GM12891 (cell line): ENCODE measurements around the gene NAXD.
"Not testable (repeated sequence)": the region's sequence is repeated elsewhere in the genome, so short reads cannot be mapped to it uniquely, and the experiment has no call there.

Source experiments
- DNase-seq: peaks from one replicate; pipeline ENCODE4 v3.0.0; 2011; ENCODE audit warnings: low spot score; ENCODE audit not compliant: insufficient read length
- FAIRE-seq: peaks from 2 replicates; lab custom pipeline; 2011; peaks lifted over from hg19 to GRCh38; lab: Jason Lieb, UNC
- PAX5 ChIP-seq: IDR thresholded peaks from 2 replicates; pipeline ENCODE4 v1.6.1; 2011; ENCODE audit warnings: low read length, moderate library complexity, mild to moderate bottlenecking; ENCODE audit not compliant: insufficient read depth, severe bottlenecking
- POLR2A ChIP-seq: IDR thresholded peaks from 2 replicates; pipeline ENCODE4 v1.6.1; 2011; ENCODE audit warnings: low read depth, low read length, control low read depth
- POLR2AphosphoS5 ChIP-seq: IDR thresholded peaks from 2 replicates; pipeline ENCODE4 v1.6.1; 2011; ENCODE audit warnings: low read depth, low read length, control low read depth
- POU2F2 ChIP-seq: IDR thresholded peaks from 2 replicates; pipeline ENCODE4 v1.6.1; 2011; ENCODE audit warnings: low read depth, mild to moderate bottlenecking, control low read depth, low read length, moderate library complexity
- SPI1 ChIP-seq: IDR thresholded peaks from 2 replicates; pipeline ENCODE4 v1.6.1; 2011; ENCODE audit warnings: low read depth, low read length, control low read depth
- TAF1 ChIP-seq: IDR thresholded peaks from 2 replicates; pipeline ENCODE4 v1.6.1; 2011; ENCODE audit warnings: low read depth, low read length, control low read depth

The NAXD gene

GRCh38 chr13:110593430-110594130 lies 21.8 kb upstream of the NAXD start:
- TF ChIP-seq PAX5 (no peak), SPI1 (no peak), POLR2AphosphoS5 (no peak), POU2F2 (no peak), TAF1 (no peak), POLR2A (no peak)
- FAIRE-seq (peak; percentile 83), DNase-seq (no peak)

DNA sequence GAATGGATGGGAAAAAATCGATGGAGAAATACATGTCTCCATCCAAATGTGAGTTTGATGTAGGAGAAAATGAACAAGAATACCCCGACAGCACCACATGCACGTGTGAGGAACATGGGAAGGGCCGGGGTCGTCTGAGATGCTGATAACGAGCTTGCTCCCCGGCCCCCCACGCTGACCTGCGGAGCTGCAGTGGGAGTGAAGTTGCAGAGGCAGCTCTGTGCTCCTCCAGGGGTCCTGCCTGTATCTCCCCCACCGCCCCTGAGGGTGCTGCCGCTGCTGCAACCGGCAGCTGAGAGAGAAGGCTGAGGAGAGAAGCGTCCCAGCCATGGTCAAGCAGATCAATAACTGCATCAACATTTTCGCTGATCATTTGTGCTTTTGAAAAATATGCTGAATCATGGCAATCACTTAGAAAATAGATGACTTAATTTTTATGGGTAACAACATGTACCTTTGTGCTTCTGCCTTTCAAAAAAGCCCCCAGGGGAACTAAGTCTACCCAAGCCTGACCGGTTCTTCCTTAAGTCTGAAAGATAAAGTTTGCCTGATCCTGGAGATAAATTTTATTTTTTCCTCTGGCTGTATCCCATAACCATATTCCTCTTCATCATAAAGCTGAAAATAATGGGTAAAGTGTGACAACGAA lies 18.2 kb upstream of the NAXD start:
- TF ChIP-seq POU2F2 (no peak), POLR2A (no peak), PAX5 (no peak), SPI1 (no peak), POLR2AphosphoS5 (no peak)
- DNase-seq: no peak
- no peak for FAIRE-seq

- DNase-seq: no peak
- no peak for FAIRE-seq
- no peak for TF ChIP-seq SPI1
- no peak for TF ChIP-seq POU2F2
These were observed 15.0 kb upstream of the NAXD start for GRCh38 chr13:110600261-110600819.

- FAIRE-seq (no peak), DNase-seq (no peak)
- TF ChIP-seq POLR2A: no peak
- no peak for TF ChIP-seq POU2F2
These were observed 14.4 kb upstream of the NAXD start for GRCh38 chr13:110600980-110601379.

GRCh38 chr13:110605132-110605531 lies 10.2 kb upstream of the NAXD start:
- no peak for TF ChIP-seq POLR2AphosphoS5
- no peak for TF ChIP-seq POU2F2
- TF ChIP-seq SPI1: no peak
- no peak for TF ChIP-seq PAX5
- no peak for TF ChIP-seq POLR2A
- no peak for TF ChIP-seq TAF1
- FAIRE-seq (no peak), DNase-seq (no peak)

GRCh38 chr13:110606281-110606680 lies 9.1 kb upstream of the NAXD start:
- not testable (repeated sequence) for FAIRE-seq, DNase-seq

DNA sequence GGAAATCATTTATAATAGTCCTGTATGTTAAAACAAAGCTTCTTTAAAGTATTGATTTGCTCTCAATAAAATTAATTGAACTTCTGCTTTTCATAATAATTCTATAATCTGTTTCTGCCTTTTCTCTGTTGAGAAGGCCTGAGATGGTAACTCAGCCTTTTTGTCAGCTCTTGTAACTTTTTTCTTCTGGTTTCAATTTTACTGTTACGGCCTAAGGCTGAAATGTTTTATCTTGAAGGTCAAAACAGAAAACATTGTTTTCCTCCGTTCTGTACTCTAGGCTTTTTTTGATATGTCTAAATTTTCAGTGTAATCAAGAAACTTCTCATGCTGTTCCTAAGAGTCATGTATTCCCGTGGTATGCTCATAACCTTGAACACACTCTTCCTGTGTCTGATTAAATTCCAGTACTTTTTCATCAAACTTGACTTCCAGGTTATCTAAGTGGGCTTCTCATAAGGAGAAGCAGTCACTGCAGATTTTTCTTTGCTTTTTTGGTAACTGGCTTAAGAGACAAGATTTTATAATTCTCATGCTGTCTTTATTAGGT lies 7.6 kb upstream of the NAXD start:
- no peak for TF ChIP-seq POU2F2
- no peak for TF ChIP-seq POLR2AphosphoS5
- TF ChIP-seq PAX5: no peak
- TF ChIP-seq POLR2A: no peak
- TF ChIP-seq TAF1: no peak
- no peak for TF ChIP-seq SPI1
- DNase-seq: no peak
- FAIRE-seq: no peak

- TF ChIP-seq SPI1 (peak; percentile 56), POLR2A (no peak)
- no peak for FAIRE-seq
- DNase-seq: no peak
These were observed 4.3 kb upstream of the NAXD start for GRCh38 chr13:110610955-110611595.

- no peak for FAIRE-seq
- TF ChIP-seq TAF1 (no peak), POU2F2 (no peak), POLR2A (no peak), POLR2AphosphoS5 (no peak), SPI1 (no peak), PAX5 (no peak)
- DNase-seq: no peak
These were observed 382 bp upstream of the NAXD start for GRCh38 chr13:110615005-110615321.
